GM12873 (cell line): ENCODE data around the gene FAM78B.

Experiments used
- TF ChIP-seq, protein P1 (sequence below): IDR thresholded peaks from 2 replicates; pipeline ENCODE4 v1.5.1; 2012; ENCODE audit warnings: low read depth, mild to moderate bottlenecking, moderate library complexity, low read length, control low read depth; ENCODE audit not compliant: insufficient read depth; ENCODE audit errors: missing control alignments

The FAM78B gene

DNA sequence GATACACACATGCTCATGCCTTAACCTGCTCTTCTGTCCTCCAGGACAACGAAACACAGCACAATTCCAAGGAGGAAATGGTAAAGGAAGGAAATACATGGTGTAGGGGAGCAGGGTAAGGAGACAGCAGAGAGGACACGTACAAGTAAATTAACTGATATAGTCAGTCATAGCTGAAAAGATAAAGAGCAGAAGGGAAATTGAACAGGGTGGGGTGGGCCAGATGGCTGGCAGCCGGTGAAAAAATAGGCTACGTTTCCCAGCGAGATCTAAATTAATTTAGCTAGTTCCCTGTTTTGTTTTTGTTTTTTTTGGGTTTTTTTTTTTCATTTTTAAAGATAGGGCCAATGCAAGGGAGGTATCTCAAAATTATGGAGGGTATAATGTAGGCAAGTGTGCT lies 109.2 kb downstream of the FAM78B start:
- TF ChIP-seq, protein P1, sequence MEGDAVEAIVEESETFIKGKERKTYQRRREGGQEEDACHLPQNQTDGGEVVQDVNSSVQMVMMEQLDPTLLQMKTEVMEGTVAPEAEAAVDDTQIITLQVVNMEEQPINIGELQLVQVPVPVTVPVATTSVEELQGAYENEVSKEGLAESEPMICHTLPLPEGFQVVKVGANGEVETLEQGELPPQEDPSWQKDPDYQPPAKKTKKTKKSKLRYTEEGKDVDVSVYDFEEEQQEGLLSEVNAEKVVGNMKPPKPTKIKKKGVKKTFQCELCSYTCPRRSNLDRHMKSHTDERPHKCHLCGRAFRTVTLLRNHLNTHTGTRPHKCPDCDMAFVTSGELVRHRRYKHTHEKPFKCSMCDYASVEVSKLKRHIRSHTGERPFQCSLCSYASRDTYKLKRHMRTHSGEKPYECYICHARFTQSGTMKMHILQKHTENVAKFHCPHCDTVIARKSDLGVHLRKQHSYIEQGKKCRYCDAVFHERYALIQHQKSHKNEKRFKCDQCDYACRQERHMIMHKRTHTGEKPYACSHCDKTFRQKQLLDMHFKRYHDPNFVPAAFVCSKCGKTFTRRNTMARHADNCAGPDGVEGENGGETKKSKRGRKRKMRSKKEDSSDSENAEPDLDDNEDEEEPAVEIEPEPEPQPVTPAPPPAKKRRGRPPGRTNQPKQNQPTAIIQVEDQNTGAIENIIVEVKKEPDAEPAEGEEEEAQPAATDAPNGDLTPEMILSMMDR = no peak

DNA sequence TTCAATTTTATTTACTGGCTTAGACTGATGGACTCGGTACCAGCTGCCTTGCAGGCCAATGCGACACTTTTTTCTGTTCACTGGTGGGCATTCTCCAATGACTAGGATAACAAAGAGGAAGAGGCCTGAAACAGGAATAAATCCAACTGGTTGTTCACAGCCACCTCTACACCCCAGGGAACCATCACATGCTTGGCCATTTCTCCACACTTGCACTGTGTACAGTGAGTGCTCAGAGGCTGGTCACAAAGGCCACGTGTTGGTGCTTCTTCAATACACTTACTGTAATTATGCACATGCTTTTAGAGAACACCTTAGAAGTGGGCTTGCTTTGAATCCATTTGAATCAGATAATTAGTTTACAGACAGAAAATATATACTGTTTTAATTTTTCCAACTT lies 113.4 kb downstream of the FAM78B start:
- TF ChIP-seq, protein P1 = no peak

DNA sequence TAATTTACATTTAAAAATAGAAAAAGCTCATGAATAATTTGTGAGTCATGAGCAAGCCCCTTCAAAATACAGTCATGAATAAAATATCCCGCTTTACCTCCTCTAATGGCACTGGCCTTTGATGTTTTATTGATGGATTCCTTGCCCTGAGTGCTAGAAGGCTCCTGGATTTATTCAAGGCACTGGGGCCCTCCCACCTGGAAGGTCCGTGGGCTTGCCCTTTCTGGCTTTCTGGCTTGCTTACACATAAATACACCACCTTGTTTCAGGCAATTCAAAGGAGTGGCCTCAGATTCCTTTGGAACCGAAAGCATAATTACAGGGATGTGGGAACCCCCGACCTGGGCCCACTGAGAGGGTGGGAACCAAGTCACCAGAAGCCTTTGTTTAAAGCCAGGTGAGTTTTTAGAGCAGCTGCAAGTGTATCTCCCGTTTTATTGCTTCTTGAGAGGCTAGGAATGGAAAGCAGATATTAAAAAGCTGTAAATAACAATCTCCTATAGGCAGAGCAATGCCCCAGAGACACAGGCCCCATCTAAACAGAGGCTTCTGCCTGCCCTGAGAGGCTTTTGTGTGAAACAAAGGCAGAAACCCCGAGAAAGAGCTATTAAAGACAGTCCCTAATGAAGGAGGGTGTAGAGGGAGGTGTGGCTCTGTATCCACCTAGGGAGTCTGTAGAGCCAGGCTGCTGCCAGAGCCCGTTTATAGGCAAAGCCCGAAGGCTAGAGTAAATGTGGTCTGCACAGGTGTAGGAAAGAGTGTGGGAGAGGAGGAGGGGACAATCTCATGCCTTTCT lies 126.4 kb downstream of the FAM78B start:
- TF ChIP-seq, protein P1 = no peak

DNA sequence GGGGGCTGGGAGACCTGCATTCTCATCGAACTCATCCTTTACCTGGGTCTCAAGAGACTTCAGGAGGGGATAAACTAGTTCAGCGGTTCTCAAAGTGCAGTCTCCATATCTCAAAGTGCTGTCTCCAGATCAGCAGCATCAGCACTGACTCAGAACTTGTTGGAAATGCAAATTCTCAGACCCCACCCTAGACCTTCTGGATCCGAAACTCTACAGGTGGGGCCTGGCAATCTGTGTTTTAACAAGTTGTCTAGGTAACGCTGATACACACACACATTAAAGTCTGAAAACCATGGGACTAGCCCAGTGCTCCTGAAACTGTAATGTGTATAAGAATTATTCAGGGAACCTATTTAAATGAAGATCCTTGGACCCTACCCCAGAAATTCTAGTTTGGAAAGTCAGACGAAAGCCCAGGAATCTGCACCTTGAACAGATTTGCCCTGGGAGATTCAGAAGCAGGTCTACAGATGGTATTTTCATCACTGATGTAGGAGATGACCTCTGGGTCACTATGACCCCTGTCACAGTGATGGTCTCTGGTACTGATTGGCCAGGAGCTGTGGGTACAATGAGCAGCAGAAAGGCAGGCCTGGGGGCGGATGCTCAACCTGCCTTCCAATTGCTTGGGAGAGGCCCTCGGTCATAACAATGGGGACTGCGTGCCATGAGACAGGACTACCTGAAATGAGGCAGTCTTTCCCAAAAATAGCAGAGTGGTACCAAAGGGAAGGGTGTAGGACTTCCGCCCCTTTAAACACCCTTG lies 127.2 kb downstream of the FAM78B start:
- TF ChIP-seq, protein P1 = no peak

DNA sequence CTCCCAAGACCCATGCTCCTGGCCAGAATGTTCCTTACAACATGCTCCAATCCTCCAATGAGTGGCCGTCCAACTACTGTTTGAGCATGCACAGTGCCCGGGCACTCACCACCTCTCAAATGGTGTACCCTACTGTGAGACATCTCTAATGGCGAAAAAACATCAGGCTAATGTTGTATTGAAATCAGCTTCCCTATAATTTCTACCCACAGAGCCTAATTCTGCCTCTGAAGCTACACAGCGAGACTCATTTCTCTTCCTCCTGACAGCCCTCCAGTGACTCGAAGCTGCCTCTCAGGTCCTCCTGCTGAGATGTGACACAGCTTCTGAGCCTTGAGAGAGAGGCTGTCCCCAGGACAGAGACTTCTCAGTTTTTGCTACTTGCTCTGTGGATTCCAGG lies 130.7 kb downstream of the FAM78B start:
- TF ChIP-seq, protein P1 = no peak

DNA sequence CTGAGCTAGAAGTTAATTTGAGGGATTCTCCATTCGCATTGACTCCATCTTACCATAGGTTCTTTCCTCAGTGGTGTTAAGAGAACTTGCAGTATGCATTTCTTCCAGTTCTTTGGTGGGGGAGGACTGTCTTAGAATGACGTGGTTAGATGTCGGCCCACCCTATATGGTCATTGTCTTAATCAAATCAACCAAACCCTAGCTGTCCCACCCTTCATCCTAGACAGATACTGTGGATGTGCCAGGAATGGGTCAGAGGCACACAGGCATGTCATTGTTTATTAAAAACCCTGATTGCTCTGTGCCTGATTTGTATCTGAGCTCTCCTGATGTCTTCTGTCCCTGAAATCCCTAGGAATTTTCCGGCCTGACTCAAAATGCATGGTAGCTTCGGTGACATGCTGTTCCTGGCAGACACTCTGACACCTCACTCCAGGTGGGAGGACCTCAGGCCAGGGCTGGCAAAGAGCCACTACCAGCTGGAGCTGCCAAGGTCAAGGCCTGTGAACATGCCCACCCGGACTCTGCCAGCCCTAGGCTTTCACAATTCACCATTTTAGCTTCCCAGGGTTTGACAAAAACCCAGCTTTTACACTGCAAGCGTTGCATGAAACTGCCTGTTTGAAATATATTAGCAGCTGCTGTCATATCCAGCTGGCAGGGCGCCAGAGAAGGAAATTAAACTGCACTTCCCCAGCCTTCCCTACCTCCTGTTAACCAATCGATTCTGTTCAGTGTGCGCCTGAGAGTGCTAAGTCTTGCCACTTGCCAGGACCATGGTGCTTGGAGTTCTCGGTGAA lies 134.0 kb downstream of the FAM78B start:
- TF ChIP-seq, protein P1 = no peak

DNA sequence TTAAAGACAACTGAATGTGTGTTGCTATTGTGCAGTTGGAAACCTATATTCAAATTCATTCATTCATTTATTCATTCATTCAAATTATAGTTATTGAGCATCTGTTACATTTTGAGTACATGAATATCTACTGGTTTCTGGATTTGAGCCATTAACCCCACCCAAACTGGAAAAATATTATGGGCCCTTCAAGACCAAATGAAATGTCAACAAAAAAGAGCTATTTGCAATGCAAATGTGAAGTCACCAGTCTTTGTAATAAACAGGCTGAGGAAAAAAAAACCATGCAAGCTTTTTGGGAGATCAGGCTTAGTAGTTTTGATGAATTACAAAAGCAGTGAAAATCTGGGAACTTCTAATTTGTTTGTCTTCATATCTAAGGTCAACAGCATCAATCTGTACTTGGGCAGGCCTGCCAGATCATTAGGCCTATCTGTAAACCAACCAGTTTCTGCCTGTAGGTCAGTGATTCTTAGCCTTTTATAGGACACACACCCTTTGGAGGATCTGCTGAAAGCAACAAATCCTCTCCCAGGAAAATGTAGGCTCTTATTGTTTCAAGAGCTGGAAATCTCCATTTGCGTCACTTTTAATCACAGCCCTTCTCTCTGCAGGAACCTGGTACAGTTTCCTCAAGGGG lies 134.7 kb downstream of the FAM78B start:
- TF ChIP-seq, protein P1 = no peak
